Esophagus squamous epithelium (tissue), 4 donors: ENCODE results near the gene ARID3B.

Source experiments
- POLR2A ChIP-seq, 4 donors: fragments of 450-650 bp; IDR thresholded peaks; one replicate each; pipeline ENCODE4 v1.6.1; 2017; ENCODE audit warnings: antibody characterized with exemption in 4 of 4, mild to moderate bottlenecking in 4 of 4, moderate library complexity in 3 of 4
- TF ChIP-seq, protein P1 (sequence below), 6 experiments: fragments of 450-650 bp in 4 of 6; fragments of 200-600 bp in 2 of 6; sonication (generic) in 2 of 6; IDR thresholded peaks; one replicate each; pipeline ENCODE4 v1.5.1; 2016 to 2019; ENCODE audit warnings: antibody characterized with exemption in 6 of 6, mild to moderate bottlenecking in 4 of 6, moderate library complexity in 4 of 6

DNA sequence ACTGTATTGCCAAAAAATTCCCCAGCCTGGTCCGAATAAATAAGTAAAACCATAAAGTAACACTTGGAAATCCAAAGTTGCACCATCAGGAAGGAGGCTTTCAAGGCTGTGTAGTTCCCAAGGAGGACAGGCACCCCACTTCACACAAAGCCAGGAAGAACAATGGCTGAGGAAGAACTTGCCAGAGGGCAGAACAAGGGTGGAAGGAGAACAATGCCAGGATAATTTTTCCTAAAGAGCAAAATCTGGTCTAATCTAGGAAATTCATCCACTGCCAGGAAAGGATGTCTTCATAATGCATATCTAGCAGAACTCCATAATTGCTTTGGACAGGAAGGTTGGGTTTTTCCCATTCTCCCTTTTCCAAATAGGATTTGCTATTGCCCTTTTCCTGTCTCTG lies 15.7 kb upstream of the ARID3B start:
- TF ChIP-seq, protein P1, sequence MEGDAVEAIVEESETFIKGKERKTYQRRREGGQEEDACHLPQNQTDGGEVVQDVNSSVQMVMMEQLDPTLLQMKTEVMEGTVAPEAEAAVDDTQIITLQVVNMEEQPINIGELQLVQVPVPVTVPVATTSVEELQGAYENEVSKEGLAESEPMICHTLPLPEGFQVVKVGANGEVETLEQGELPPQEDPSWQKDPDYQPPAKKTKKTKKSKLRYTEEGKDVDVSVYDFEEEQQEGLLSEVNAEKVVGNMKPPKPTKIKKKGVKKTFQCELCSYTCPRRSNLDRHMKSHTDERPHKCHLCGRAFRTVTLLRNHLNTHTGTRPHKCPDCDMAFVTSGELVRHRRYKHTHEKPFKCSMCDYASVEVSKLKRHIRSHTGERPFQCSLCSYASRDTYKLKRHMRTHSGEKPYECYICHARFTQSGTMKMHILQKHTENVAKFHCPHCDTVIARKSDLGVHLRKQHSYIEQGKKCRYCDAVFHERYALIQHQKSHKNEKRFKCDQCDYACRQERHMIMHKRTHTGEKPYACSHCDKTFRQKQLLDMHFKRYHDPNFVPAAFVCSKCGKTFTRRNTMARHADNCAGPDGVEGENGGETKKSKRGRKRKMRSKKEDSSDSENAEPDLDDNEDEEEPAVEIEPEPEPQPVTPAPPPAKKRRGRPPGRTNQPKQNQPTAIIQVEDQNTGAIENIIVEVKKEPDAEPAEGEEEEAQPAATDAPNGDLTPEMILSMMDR (IDR thresholded peaks at IDR 0.05), result no peak
- no peak for TF ChIP-seq POLR2A (IDR thresholded peaks at IDR 0.05)
